Renal cortical epithelial cell (primary cell): Measurements from ENCODE around the gene NNT. TPM values are rescaled to one million over a fixed set of nuclear protein-coding genes. Genes with fewer than 3 reads are reported as not detected.
"Not testable (repeated sequence)": the region's sequence is repeated elsewhere in the genome, so short reads cannot be mapped to it uniquely, and the experiment has no call there.

Experiments
- DNase-seq: peaks from one replicate; pipeline ENCODE4 v3.0.0-alpha.2; 2011; ENCODE audit warnings: low read depth
- total RNA-seq: library from RNA; depleted of rRNA; stranded (reverse); fragments of >200 nt; gene quantifications from 2 replicates; pipeline ENCODE4 v1.2.3, GENCODE V29; 2014

NNT gene
- total RNA-seq, 1 donor from 2014 or later: 147 TPM

DNA sequence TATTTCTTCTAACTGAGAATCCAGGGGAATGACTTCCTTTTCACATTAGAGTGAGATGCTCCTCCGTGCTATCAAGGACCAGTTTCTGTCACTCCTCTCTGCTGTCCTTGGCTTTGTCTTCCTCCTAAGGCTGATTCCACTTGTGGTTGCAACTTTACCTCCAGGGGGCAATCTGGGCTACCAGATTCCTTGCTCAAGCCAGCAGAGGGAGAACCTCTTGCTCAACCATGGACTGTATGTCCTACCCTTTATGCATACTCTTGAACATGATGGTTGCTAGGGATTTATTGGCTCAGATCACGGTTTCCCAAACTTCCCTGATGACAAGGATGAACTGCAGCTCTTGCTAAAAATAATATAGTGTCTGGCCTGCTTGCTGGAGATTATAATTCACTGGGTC lies 24.0 kb downstream of the NNT start:
- peak; percentile 79 for DNase-seq

- DNase-seq: peak; percentile 83
These were observed 28.4 kb downstream of the NNT start for GRCh38 chr5:43631182-43631910.

- DNase-seq: no peak
These were observed 31.6 kb downstream of the NNT start for GRCh38 chr5:43634621-43635020.

GRCh38 chr5:43635374-43635773 lies 32.4 kb downstream of the NNT start:
- peak; percentile 76 for DNase-seq

DNA sequence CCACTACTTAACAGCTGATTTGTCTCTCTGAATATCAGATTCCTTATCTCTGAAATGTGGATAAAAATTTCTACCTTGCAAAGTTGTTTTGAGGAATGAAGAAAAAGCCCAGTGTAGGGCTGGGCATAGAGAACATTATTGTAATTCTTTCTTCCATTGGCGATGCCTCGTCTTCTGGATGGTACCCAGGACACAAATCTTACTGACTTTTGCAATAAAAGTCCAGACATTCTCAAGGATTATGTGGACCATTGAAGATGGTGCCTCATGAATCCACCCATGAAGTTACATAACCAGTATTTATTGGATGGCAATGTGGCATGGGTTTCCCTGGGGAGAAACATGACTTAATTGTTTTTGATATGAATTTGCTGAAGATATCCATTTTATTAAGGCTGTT lies 33.1 kb downstream of the NNT start:
- DNase-seq: no peak

- DNase-seq: no peak
These were observed 34.4 kb downstream of the NNT start for GRCh38 chr5:43637416-43637815.

GRCh38 chr5:43638107-43638506 lies 35.1 kb downstream of the NNT start:
- no peak for DNase-seq

GRCh38 chr5:43638546-43638945 lies 35.6 kb downstream of the NNT start:
- peak; percentile 37 for DNase-seq

DNA sequence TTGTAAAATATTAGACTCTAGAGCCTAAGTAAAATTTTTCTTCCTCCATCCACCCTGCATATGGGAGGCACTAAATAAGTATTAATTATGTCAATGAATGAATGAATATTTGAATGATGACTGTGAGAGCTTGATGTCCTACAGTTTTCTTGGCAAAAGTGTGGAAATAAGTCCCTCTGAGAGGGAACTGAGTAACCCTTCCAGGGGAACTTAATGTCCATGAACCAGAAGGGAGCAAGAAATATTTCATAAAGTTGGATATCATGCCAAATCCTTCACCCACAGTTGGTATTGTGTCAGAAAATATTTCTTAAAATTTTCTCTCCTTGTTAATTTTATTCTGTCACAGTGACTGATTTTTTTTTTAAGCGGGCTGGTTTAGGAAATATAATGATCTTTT lies 36.6 kb downstream of the NNT start:
- DNase-seq: no peak

DNA sequence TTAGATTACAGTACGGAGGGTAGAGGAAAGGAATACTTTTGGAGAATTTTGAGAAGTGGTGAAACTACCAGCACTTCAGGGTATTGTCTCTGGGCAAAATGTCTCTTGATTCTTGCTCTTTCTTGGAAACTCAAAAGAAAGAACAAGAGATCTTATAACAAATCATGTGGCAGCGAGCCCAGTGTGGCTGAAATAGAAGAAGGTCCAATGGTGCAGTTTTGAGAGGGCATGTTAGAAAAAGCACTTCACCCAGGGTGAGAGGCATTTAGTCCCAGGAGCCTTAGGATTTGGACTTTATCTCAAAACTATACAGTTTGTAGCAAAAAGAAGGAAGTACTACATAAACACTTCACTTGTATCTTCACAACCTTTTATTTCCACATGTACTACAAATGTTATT lies 39.4 kb downstream of the NNT start:
- no peak for DNase-seq

DNA sequence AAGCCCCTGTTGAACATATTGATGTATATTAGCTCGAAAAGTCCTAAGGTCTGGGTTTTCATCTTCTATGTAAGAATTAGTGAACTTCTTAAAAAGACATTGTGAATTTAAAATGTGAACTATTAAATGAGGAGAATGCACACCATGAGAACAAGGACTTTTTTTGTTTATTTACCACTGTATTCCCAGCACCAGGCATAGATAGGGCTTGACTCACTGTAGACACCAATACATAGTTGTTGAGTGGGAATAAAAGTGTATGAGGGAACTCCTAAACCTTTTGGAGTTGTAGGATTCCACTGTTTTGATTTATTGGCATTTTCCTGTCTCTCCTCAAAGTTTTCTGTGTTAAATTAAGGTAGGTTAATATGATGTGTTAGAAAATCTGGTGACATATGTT lies 40.3 kb downstream of the NNT start:
- DNase-seq: no peak

GRCh38 chr5:43643750-43644149 lies 40.8 kb downstream of the NNT start:
- no peak for DNase-seq

GRCh38 chr5:43646992-43647391 lies 44.0 kb downstream of the NNT start:
- DNase-seq: no peak

DNA sequence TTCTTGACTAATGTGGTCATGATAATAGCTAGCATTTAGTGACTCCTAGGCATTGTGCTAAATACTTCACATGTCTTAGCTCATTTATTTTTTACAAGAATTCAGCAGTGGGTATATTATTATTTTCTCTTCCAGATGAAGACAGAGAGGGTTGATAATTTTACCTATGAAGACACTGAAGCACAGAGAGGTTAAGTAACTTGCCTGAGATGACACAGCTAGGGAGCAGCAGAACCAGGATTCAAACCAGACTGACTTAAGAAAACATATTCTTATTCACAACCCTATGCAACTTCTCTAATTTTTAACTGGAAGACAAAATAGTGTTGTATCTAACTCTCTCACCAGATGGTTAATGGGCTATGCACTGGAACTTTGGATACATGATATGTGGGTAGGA lies 44.8 kb downstream of the NNT start:
- DNase-seq: no peak

DNA sequence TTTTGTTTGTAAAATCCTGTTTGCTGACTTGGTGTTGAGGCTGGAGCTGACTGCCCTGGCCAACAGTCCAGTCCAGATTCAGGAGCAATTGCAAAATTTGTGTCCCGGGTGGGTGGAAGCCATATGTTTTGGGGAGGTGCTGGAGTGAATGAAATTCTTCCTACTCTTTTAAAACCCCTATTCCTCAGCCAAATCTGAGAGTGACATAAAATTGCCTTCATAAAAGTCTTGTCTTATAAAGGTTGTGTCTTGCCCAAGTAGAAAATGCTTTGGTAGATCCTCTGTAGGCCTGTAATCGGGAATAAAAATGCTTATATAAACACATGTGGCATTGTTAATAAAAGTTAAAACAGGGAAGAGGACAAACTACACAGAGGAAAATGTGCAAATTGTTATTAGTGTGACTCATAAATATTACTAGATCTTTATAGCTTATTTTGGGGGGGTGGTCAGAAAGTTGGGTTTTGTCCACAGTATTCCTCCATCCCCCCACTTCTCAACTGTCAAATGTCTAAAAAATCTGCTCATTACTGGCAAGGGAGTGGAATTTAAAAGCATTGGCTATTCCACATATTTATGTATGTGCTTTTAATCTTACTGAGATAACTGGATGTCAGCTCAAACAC lies 45.6 kb downstream of the NNT start:
- DNase-seq: no peak

GRCh38 chr5:43649256-43649655 lies 46.3 kb downstream of the NNT start:
- DNase-seq: peak; percentile 46

GRCh38 chr5:43652537-43653302 lies 49.7 kb downstream of the NNT start:
- DNase-seq: no peak

DNA sequence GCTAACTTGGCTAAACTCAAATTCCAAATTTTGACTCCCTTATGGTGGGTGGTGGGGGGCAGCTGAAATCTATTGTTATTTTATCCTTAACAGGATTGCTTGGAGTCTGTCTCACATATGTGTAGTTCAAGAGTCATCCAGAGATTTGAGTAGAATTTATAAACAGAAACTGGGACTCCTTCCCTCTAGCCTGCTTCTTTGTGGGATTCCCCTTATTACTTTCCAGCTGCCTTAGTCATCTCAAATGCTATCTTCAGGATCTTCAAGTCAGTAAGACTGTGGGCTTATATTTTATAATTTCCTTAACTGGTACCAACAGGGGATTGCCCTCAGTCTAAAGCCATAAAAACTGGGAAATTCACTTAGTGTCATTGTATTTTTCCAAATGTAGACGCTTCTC lies 55.5 kb downstream of the NNT start:
- DNase-seq: peak; percentile 32

GRCh38 chr5:43659075-43659474 lies 56.1 kb downstream of the NNT start:
- no peak for DNase-seq

GRCh38 chr5:43661102-43661501 lies 58.1 kb downstream of the NNT start:
- peak; percentile 21 for DNase-seq

- DNase-seq: no peak
These were observed 60.9 kb downstream of the NNT start for GRCh38 chr5:43663916-43664315.

DNA sequence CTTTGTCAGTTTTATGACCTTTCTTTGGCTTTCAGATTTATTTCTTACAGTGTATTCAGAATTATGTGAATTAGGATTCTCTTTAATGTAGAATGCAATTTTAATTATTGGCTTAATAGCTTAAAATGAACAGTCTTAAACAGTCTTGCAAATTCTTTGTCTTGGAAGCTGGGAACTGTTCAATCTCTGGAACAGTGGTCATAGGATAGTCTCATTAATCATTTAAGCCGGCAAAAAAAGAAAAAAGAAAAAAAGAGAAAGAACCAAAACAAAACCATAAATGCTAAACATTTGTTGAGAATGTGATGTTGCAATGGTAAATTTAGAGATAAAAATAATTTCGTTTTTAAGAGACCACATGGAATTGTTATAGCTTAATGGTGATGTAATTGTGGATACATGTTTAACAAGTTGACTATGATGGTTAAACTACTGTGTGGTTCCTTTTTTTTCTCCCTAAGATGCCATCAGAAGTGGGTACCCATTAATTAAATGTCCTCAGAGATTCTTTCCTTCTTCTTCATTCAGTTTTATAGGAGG lies 61.6 kb downstream of the NNT start:
- DNase-seq: no peak

DNA sequence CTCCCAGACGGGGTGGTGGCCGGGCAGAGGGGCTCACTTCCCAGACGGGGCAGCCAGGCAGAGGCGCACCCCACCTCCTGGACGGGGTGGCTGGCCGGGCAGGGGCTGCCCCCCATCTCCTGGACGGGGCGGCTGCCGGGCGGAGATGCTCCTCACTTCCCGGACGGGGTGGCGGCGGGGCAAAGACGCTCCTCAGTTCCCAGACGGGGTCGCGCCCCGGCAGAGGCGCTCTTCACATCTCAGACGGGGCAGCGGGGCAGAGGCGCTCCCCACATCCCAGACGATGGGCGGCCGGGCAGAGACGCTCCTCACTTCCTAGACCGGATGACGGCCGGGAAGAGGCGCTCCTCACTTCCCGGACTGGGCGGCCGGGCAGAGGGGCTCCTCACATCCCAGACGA lies 62.8 kb downstream of the NNT start:
- DNase-seq: not testable (repeated sequence)
